Endothelial cell of umbilical vein (primary cell): ENCODE results near the gene RERGL.

ENCODE experiments used
- JUN ChIP-seq: IDR thresholded peaks from 2 replicates; pipeline ENCODE4 v1.6.1; 2011; ENCODE audit warnings: borderline replicate concordance, low read depth; ENCODE audit not compliant: insufficient read length, insufficient read depth
- TF ChIP-seq, protein P1 (sequence below), 2 donors: IDR thresholded peaks; 1 replicate in 1 of 2; 2 replicates in 1 of 2; pipeline ENCODE4 v1.5.1; 2011; ENCODE audit warnings: low read length in 2 of 2, mild to moderate bottlenecking in 2 of 2, moderate library complexity in 2 of 2, control low read depth in 1 of 2, inconsistent platforms in 1 of 2, low read depth in 1 of 2; ENCODE audit not compliant: insufficient read depth in 1 of 2; ENCODE audit errors: extremely low read depth in 1 of 2

DNA sequence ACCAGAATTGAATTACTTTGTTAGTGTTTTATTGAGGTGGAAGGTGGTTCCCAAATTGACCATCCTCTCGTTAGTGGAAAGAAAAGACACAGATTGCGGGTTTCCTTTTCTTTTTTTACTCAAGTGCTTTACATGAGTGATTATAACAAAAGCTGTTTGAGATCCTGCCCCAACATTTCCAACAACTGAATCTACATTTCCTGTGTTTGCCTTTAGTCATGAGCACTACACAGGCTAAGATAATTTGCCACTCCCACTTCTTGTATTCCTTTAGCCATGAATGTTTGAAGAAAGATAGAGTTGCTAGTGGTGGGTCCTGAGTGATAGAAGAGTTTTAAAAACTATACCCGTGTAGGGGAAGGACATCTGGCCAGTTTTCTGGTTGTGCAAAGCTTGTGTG lies 16.0 kb downstream of the RERGL start:
- no peak for TF ChIP-seq JUN
- TF ChIP-seq, protein P1, sequence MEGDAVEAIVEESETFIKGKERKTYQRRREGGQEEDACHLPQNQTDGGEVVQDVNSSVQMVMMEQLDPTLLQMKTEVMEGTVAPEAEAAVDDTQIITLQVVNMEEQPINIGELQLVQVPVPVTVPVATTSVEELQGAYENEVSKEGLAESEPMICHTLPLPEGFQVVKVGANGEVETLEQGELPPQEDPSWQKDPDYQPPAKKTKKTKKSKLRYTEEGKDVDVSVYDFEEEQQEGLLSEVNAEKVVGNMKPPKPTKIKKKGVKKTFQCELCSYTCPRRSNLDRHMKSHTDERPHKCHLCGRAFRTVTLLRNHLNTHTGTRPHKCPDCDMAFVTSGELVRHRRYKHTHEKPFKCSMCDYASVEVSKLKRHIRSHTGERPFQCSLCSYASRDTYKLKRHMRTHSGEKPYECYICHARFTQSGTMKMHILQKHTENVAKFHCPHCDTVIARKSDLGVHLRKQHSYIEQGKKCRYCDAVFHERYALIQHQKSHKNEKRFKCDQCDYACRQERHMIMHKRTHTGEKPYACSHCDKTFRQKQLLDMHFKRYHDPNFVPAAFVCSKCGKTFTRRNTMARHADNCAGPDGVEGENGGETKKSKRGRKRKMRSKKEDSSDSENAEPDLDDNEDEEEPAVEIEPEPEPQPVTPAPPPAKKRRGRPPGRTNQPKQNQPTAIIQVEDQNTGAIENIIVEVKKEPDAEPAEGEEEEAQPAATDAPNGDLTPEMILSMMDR (IDR thresholded peaks at IDR 0.05; ENCODE audit: extremely low read depth in 1 of 2, insufficient read depth in 1 of 2, low read depth in 1 of 2, low read length in 2 of 2), result no peak
